ENCODE results near the gene UBE3A. TPM values are rescaled to one million over a fixed set of nuclear protein-coding genes. Genes with fewer than 3 reads are reported as not detected.

The UBE3A gene
- total and polyA plus RNA-seq, 2 donors = 33.1 to 178 TPM

DNA sequence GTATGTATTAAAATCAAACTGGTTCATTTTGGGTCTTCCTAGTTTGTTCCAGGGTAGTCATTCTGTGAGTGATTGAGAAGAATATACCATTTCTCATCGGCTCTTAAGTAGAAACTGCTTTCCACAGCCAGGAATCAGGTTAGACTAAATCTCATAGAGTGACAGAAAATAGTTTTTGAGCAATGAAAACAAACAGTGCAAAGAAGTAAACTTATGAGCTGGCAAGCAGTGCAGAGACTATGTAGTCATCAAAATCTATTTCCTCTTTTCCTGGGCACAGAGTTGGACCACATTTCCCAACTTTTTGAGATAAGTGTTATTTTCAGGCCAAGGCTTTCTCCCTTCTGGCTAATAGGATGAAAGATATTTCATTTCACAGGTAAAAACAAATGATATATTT lies 66.5 kb downstream of the UBE3A start:
- DNase-seq (ENCODE audit: extremely low spot score) = no peak
- H3K27ac ChIP-seq (ENCODE audit: low read depth) = no peak overlapping the region
- H3K4me3 ChIP-seq (ENCODE audit: low read depth, low read length) = no peak overlapping the region
- 80% methylated on average over 1 of the region's 1 CpG for WGBS
- H3K36me3 ChIP-seq (ENCODE audit: insufficient read depth) = peaks cover 2% of the 10 kb centered on the region
- H3K4me1 ChIP-seq (ENCODE audit: insufficient read depth) = no peaks in the 10 kb centered on the region

- peaks cover 2% of the 10 kb centered on the region for H3K36me3 ChIP-seq (ENCODE audit: insufficient read depth)
- WGBS = 95% methylated on average over 1 of the region's 1 CpG
- no peak overlapping the region for H3K4me3 ChIP-seq (ENCODE audit: low read depth, low read length)
- H3K4me1 ChIP-seq (ENCODE audit: insufficient read depth) = no peaks in the 10 kb centered on the region
- no peak for DNase-seq (ENCODE audit: extremely low spot score)
- H3K27ac ChIP-seq (ENCODE audit: low read depth) = no peak overlapping the region
Measured at GRCh38 chr15:25368850-25369249, 70.0 kb downstream of the UBE3A start.

- Histone ChIP-seq H3K4me3 (ENCODE audit: low read depth, low read length) (no peak overlapping the region), H3K4me1 (ENCODE audit: insufficient read depth) (no peaks in the 10 kb centered on the region), H3K36me3 (ENCODE audit: insufficient read depth) (peaks cover 2% of the 10 kb centered on the region), H3K27ac (ENCODE audit: low read depth) (no peak overlapping the region)
- 70% methylated on average over 1 of the region's 1 CpG for WGBS
- no peak for DNase-seq (ENCODE audit: extremely low spot score)
Measured at GRCh38 chr15:25366058-25366457, 72.8 kb downstream of the UBE3A start.

- no peaks in the 10 kb centered on the region for H3K4me1 ChIP-seq (ENCODE audit: insufficient read depth)
- no peak overlapping the region for H3K27ac ChIP-seq (ENCODE audit: low read depth)
- 59% methylated on average over 1 of the region's 1 CpG for WGBS
- no peak overlapping the region for H3K4me3 ChIP-seq (ENCODE audit: low read depth, low read length)
- no peak for DNase-seq (ENCODE audit: extremely low spot score)
- H3K36me3 ChIP-seq (ENCODE audit: insufficient read depth) = no peaks in the 10 kb centered on the region
Measured at GRCh38 chr15:25362545-25362944, 76.3 kb downstream of the UBE3A start.

DNA sequence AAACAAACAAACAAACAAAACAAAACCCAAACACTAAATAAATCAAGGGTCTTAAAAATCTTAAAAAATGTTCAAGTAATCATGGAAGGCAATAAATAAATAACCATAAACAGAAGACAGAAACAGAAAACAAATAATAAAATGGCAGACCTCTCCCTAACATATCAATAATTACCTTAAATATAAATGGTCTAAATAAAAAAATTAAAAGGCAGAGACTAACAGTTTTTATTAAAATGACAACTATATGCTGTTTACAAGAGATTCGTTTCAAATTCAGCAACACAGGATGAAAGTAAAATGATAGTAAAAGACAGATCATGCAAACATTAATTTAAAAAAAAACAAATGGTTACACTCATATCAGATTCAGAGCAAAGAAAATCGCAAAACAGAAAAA lies 91.1 kb downstream of the UBE3A start:
- Histone ChIP-seq H3K27ac (ENCODE audit: low read depth) (no peak overlapping the region), H3K36me3 (ENCODE audit: insufficient read depth) (peaks cover 1% of the 10 kb centered on the region), H3K4me1 (ENCODE audit: insufficient read depth) (no peaks in the 10 kb centered on the region), H3K4me3 (ENCODE audit: low read depth, low read length) (no peak overlapping the region)
- 98% methylated on average over 2 of the region's 2 CpGs for WGBS
- no peak for DNase-seq (ENCODE audit: extremely low spot score)

GRCh38 chr15:25346371-25346770 lies 92.5 kb downstream of the UBE3A start:
- H3K27ac ChIP-seq (ENCODE audit: low read depth) = no peak overlapping the region
- H3K4me1 ChIP-seq (ENCODE audit: insufficient read depth) = no peaks in the 10 kb centered on the region
- peaks cover 1% of the 10 kb centered on the region for H3K36me3 ChIP-seq (ENCODE audit: insufficient read depth)
- 94% methylated on average over 3 of the region's 3 CpGs for WGBS
- no peak for DNase-seq (ENCODE audit: extremely low spot score)
- no peak overlapping the region for H3K4me3 ChIP-seq (ENCODE audit: low read depth, low read length)

GRCh38 chr15:25345943-25346342 lies 92.9 kb downstream of the UBE3A start:
- 78% methylated on average over 3 of the region's 3 CpGs for whole genome bisulfite sequencing
- no peak for DNase-seq (ENCODE audit: extremely low spot score)
- no peak overlapping the region for H3K27ac ChIP-seq (ENCODE audit: low read depth)
- peaks cover 1% of the 10 kb centered on the region for H3K36me3 ChIP-seq (ENCODE audit: insufficient read depth)
- H3K4me3 ChIP-seq (ENCODE audit: low read depth, low read length) = no peak overlapping the region
- H3K4me1 ChIP-seq (ENCODE audit: insufficient read depth) = no peaks in the 10 kb centered on the region

GRCh38 chr15:25342629-25343028 lies 96.2 kb downstream of the UBE3A start:
- no peak for DNase-seq (ENCODE audit: extremely low spot score)
- Histone ChIP-seq H3K27ac (ENCODE audit: low read depth) (no peak overlapping the region), H3K36me3 (ENCODE audit: insufficient read depth) (peaks cover 3% of the 10 kb centered on the region), H3K4me3 (ENCODE audit: low read depth, low read length) (no peak overlapping the region), H3K4me1 (ENCODE audit: insufficient read depth) (no peaks in the 10 kb centered on the region)
- WGBS = 98% methylated on average over 3 of the region's 3 CpGs

DNA sequence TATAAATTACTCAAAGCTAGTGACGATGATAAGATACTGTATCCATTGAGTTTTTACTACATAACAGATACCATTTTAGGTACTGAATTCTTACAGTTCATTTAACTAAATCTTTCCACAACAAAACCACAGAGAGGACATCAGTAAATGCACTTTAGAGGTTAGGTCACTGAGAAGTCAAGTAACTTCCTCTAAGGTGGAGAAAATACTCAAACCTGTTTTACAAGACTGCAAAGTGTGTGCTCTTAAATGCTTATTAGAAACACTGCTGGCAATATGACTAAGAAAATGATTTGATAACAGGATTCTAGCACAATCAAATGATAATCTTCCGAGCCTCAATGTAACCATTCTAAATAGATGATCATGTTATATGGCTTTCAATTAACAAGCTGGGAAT lies 99.4 kb downstream of the UBE3A start:
- 86% methylated on average over 2 of the region's 2 CpGs for WGBS
- H3K27ac ChIP-seq (ENCODE audit: low read depth) = no peak overlapping the region
- H3K4me1 ChIP-seq (ENCODE audit: insufficient read depth) = no peaks in the 10 kb centered on the region
- peaks cover 2% of the 10 kb centered on the region for H3K36me3 ChIP-seq (ENCODE audit: insufficient read depth)
- DNase-seq (ENCODE audit: extremely low spot score) = no peak
- no peak overlapping the region for H3K4me3 ChIP-seq (ENCODE audit: low read depth, low read length)

DNA sequence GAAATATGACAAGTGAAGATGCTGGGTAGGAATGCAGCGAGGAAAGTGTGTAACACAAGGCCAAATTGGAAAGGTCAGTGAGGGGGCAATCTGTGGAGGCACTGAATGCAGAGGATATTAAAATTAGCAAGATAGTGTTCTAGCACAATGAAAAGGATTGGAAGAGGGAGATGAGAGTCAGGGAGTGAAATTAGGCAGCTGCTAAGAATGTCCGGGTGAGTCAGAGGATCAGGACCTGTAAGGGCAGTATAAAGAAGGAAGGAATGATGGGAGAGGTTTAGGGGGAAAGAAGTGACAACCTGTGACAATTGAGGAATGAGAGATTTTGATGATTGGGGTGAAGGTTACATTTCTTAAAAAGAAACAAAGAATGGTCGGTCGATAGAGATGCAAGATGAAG lies 103.5 kb downstream of the UBE3A start:
- H3K4me1 ChIP-seq (ENCODE audit: insufficient read depth) = no peaks in the 10 kb centered on the region
- WGBS = 97% methylated on average over 4 of the region's 4 CpGs
- peaks cover 2% of the 10 kb centered on the region for H3K36me3 ChIP-seq (ENCODE audit: insufficient read depth)
- no peak for DNase-seq (ENCODE audit: extremely low spot score)
- H3K4me3 ChIP-seq (ENCODE audit: low read depth, low read length) = no peak overlapping the region
- no peak overlapping the region for H3K27ac ChIP-seq (ENCODE audit: low read depth)

GRCh38 chr15:25333049-25333448 lies 105.8 kb downstream of the UBE3A start:
- 92% methylated on average over 2 of the region's 2 CpGs for WGBS
- no peaks in the 10 kb centered on the region for H3K36me3 ChIP-seq (ENCODE audit: insufficient read depth)

DNA sequence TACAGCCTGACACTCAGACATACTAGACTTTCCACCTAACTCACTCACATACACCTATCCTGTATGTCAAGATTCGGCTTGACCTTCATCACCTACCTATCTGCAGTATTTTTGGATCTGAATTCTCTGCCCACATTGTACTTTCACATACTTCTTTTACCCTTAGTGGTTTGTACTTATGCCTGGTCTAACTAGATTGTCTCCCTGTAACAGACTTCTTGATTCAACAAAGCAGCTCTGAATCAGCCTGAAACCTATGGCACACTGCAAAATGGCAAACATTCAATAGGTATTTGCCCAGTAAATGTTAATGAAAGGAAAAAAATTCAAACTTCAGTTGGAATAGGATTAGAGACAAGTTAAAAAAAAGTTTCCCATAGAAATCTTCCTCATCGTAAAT lies 106.5 kb downstream of the UBE3A start:
- H3K27ac ChIP-seq (ENCODE audit: low read depth) = no peak overlapping the region
- no peak overlapping the region for H3K4me3 ChIP-seq (ENCODE audit: low read depth, low read length)
- no peaks in the 10 kb centered on the region for H3K4me1 ChIP-seq (ENCODE audit: insufficient read depth)
- 92% methylated on average over 2 of the region's 2 CpGs for WGBS
- H3K36me3 ChIP-seq (ENCODE audit: insufficient read depth) = no peaks in the 10 kb centered on the region
- no peak for DNase-seq (ENCODE audit: extremely low spot score)

More at GRCh38 chr15:25333049-25333448, 105.8 kb downstream of the UBE3A start:
- no peak for DNase-seq (ENCODE audit: extremely low spot score)
- H3K27ac ChIP-seq (ENCODE audit: low read depth) = no peak overlapping the region
- H3K4me3 ChIP-seq (ENCODE audit: low read depth, low read length) = no peak overlapping the region
- no peaks in the 10 kb centered on the region for H3K4me1 ChIP-seq (ENCODE audit: insufficient read depth)

GRCh38 chr15:25331860-25332259 lies 107.0 kb downstream of the UBE3A start:
- WGBS = 71% methylated on average over 2 of the region's 2 CpGs
- Histone ChIP-seq H3K4me1 (ENCODE audit: insufficient read depth) (no peaks in the 10 kb centered on the region), H3K27ac (ENCODE audit: low read depth) (no peak overlapping the region), H3K36me3 (ENCODE audit: insufficient read depth) (no peaks in the 10 kb centered on the region), H3K4me3 (ENCODE audit: low read depth, low read length) (no peak overlapping the region)
- DNase-seq (ENCODE audit: extremely low spot score) = no peak

- H3K27ac ChIP-seq (ENCODE audit: low read depth) = no peak overlapping the region
- WGBS = 93% methylated on average over 2 of the region's 2 CpGs
- H3K36me3 ChIP-seq (ENCODE audit: insufficient read depth) = no peaks in the 10 kb centered on the region
- H3K4me1 ChIP-seq (ENCODE audit: insufficient read depth) = no peaks in the 10 kb centered on the region
- no peak overlapping the region for H3K4me3 ChIP-seq (ENCODE audit: low read depth, low read length)
- no peak for DNase-seq (ENCODE audit: extremely low spot score)
Measured at GRCh38 chr15:25331404-25331803, 107.4 kb downstream of the UBE3A start.

GRCh38 chr15:25329696-25330095 lies 109.1 kb downstream of the UBE3A start:
- H3K36me3 ChIP-seq (ENCODE audit: insufficient read depth) = no peaks in the 10 kb centered on the region
- H3K27ac ChIP-seq (ENCODE audit: low read depth) = no peak overlapping the region
- DNase-seq (ENCODE audit: extremely low spot score) = no peak
- H3K4me3 ChIP-seq (ENCODE audit: low read depth, low read length) = no peak overlapping the region
- no peaks in the 10 kb centered on the region for H3K4me1 ChIP-seq (ENCODE audit: insufficient read depth)
- 71% methylated on average over 2 of the region's 2 CpGs for WGBS
